HG02970 (cell line): ENCODE data around the gene NLGN4Y.

Experiments used
- ATAC-seq: cut with Tn5 transposase; IDR thresholded peaks from one replicate; pipeline ENCODE4 v1.9.1; 2021; ENCODE audit warnings: mild to moderate bottlenecking, moderate library complexity, moderate number of reproducible peaks; ENCODE audit not compliant: unreplicated experiment, low FRiP score

The NLGN4Y gene

DNA sequence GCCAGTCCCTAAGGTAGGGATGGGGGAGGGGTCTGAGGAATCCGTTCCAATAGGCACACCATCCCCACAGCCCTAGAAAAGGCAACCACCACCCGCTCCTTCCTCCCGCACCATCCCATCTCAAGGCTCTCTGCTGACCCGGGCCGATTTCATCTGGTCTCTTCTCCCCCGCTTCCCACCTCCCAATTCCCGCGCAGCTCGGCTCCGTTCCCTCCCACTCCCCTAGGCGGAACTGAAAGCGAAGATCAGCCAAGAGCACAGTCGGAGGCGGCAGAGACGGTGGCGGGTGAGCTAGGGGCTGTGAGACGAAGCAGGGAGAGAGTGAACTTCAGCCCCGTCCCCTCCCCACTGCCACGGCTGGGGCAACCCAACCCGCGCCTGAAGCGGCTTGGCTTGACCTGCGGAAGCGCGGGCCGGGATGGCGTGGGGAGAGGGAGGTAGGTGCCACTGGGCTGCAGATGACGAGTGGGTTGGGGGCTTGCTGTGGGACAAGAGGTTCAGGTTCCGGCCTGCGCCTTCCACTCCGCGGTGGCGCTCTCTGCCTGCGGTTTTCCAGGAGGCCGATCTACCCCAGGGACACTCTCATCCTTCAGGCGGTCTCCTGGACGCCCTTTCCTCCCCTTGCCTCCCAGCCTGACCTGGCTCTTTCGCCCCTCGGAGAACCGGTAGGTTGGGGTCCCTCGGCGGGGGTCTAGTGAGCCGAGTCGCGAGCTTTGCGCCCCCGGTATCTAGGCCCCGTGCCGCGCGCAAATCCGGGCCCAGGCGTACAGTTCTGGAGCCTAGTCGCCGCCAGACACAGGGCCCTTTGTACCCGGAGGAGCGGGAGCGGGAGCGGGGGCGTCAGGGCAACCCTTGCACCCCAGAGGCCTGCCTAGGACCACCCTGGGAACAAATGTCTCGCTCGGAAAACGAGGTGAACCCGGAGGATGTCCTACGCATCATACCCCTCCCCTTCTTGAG lies at the start of gene NLGN4Y:
Gene NLGN4Y, plus strand, starts transcription at position 258 of the 960 bp plus-strand sequence. CDS start 97,591 bp downstream, outside the sequence.
- no peak for ATAC-seq

DNA sequence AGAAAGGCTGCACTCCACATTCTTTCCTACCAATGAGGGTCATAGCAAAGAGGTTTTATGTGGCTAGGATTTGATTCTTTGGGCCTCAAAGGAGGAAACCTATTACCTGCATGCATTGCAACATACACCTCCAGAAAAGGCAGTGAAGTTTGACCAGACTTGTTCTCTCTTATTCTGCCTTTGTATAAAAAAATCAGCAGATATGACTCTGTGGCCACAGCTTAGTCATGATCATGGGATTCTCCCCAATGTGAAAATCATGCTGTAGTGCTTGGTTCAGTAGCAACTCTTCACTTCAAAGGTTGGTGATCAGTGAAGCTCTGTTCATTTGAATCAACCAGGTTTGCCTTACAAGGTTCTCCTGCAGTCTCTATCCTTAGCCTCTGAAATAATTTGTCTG lies 38.4 kb upstream of the NLGN4Y start:
- ATAC-seq: no peak

DNA sequence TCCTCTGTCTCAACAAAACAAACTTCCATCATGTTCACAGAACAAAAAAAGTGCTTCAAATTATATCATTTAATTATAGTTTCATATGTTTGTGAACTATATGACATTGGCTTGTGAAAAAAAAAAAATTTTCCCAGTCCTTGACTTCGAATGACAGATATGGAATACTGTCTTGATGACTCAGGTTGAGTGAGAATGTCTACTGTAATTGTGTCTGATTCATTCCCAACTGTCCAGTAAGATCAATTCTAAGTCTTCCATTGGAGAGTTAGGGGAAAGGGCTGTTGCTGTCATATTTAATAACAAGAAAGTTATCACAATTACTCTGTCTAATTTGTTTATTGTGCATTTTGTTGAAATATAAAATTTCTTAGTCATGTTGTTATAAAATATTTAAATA lies 34.1 kb upstream of the NLGN4Y start:
- ATAC-seq: no peak

DNA sequence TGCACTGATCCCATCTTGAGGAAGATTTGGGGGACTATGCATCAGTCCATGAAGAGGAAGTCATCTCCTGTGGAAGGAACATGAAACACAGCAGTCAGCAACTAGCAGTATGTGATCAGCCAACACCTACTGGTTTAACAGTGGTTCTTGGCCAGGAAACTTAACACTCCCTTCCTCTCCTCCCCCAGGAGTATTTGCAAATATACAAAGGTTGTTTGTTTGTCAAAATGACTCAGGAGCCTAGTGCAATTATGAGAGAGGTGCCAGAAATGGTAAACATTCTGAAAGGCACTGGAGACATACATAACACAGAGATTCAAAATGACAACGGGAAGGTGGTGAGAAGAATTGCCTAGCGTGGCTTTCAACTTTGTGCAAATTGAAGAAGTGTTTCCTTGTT lies 26.3 kb upstream of the NLGN4Y start:
- ATAC-seq: no peak

DNA sequence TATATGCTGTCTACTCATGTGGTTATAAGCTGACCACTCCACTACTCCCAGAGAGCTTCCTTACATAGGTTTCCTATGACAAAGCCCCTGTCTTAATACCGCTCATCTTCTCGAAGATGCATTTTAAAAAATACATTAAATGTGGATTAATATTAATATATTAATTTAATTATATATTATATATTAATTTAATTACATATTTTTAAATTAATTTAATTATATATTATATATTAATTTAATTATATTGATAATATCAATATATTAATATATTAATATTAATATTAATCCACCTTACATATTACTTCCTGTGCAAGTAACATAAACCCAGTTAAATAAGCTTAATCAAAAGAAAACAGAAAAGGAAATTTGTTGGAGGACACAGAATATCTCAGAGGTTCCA lies 19.7 kb upstream of the NLGN4Y start:
- ATAC-seq: no peak

DNA sequence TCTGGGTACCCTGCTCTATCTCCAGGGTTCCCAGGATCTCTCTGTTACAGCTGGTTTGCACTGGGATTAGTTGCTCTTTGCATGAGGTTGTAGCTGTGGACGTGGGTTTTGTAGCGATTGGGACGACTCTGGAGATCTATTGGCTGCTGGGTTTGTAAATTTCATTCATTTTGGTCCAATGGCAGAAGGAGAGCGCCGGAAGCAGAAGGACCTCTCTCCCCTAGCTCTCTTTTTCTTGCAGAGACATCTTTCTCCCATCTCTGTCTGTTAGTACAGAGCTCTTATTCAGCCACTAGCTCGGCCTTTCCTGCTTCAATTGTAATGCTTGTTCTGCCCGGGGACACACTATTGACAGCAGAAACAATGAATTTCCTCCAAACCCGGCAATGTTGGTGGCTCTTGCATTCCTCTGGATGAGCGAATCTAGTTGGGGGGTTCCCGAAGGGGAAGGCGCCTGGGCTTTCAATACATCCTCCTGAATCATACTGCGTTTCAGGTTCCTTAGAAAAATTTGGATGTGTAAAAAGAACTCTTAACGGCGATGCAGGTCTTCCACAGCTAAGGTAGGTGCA lies 1.9 kb upstream of the NLGN4Y start:
- no peak for ATAC-seq

DNA sequence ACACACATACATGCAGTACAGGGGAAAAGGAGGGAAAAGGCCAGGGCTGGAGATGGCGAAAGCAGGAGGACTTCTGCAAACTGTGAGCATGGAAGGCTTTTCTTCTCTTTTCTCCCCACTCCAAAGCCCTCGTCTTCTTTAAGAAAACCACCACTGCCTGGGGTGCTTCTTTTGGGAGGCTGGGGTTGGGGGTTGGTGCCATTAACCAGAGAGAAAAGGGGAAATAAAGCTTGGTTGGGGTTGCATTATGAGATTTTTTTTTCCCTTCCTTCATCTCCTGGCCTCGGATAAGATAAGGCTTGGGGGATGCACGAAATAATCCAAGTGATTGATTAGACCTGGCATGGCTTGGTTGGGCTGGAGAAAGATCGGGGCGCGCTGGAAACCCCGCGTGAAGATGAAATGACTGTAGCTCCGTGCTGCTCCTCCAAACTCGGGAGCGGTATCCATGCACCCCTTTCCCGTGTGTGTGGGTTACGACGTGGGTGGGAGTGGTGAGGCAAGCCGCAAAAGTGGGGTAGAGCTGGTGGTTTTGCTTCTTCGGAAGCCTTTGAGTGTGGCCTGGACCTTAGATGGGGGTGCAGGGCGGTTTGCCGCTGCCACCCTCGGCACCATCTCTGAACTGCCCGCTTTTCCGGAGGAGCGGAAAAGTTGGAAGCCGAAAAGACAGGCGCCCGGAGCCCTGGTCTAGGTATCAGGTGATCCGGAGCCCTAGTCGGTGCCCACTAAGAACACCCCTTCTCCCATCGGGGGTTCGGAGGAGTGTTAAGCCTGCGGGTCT lies 648 bp upstream of the NLGN4Y start:
- ATAC-seq: no peak

DNA sequence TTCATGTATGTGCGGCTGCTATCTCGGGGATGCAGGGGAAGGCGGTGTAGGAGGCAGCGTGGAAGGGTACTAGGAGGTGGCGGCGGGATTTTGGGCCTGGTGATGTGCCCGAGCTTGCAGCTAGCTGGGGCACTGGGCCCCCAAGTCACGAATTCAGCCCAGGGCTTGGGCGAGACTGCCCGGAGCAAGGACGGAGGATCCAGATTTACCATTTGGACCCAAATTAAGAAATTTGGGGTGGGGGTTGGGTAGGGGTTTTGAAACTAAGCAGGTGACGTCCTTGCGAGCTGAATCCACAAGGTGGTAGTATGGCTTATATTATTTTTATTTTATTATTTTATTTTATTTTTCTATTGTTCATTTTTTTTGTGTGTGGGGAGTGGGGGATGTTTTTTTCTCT lies 986 bp downstream of the NLGN4Y start:
- no peak for ATAC-seq

DNA sequence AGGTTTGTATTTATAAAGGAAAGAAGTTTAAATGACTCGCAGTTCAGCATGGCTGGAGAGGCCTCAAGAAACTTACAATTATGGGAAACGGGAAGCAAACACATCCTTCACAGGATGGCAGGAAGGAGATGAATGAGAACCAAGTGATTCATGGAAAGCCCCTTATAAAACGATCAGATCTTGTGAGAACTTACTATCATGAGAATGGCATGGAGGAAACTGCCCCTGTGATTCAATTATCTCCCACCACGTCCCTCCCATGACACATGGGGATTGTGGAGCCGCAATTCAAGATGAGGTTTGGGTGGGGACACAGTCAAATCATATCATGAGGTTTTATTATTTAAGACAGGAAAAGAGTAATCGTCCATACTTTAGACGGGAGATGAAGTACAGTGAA lies 4.0 kb downstream of the NLGN4Y start:
- ATAC-seq: no peak

DNA sequence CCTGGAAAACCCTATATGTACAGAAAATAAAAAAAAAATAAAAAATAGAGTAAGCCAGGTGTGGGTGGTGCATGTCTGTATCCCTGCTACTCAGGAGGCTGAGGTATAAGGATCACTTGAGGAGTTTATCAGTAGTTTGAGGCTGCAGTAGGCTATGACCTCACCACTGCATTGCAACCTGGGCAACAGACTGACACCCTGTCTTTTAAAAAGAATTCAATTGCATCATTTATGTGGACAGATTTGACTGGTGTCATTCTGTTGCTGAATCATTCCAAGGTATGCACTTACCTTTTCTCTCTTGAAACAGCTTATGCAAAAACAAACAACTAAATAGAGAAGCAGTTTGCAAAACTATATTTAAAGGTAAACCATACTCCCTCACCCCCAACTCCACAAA lies 12.4 kb downstream of the NLGN4Y start:
- no peak for ATAC-seq

DNA sequence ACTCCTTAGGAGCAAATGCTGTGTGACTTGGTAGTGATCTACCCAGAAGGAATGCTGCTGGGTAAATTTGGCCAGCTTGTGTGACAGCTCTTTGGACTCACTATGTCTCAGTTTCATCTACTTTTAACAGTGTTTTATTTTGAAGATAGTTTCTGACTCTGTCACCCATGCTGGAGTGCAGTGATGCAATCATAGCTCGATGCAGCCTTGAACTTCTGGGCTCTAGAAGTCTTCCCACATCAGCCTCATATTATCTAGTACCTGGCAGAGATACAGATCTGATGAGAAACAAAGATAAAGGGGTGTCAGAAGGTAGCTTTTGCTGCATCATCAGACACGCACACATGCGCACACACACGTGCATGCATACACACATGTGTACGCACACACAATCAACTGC lies 19.2 kb downstream of the NLGN4Y start:
- ATAC-seq: no peak

DNA sequence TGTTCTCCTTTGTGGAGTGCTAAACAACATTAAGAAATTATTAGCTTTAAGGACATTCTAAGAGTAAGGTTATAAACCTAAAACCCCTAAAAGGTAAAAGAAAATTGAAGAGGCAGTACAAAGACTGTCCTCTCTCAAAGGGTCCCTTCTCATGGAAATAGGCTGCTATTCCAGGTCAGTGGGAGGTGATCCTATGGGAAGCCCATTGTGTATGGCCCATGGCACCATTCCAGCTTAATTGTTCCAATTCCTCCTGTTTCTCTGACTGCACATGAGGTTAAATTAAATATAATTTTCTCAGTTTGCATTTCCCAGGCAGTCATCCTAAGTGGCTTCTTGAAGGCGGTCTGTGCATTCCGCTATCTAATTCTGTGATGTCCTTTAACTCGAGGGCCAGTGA lies 57.0 kb downstream of the NLGN4Y start:
- ATAC-seq: no peak

DNA sequence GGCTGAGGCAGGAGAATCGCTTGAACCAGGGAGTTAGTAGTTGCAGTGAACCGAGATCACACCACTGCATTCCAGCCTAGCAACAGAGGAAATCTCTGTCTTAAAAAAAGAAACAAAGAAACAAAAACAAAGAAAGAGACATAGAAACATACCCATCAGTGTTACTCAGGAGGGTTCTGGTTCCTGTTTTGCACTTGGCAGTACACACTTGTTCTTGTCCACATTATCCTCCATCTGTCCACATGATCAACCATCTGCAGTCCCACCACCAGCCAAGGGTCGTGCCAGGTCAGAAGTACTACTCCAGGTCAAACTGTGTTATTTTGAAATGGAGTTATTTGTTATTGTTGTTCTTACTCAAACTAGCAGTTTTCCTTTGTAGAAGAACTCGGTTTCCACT lies 62.4 kb downstream of the NLGN4Y start:
- ATAC-seq: no peak

DNA sequence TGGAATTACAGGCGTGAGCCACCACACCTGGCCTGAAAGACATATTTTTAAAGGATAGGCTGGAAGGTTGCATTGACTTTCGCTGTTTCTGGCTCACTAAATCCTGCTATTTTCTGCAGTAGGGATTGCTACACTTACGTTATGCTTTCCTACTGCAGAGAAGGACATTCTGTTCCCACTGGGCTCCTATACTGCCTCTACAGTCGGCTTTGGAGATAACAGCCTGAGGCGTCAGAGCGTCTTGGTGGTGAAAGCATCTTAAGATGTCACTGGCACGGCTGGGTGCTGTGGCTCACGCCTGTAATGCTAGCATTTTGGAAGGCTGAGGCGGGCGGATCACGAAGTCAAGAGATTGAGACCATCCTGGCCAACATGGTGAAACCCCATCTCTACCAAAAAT lies 77.0 kb downstream of the NLGN4Y start:
- ATAC-seq: no peak

DNA sequence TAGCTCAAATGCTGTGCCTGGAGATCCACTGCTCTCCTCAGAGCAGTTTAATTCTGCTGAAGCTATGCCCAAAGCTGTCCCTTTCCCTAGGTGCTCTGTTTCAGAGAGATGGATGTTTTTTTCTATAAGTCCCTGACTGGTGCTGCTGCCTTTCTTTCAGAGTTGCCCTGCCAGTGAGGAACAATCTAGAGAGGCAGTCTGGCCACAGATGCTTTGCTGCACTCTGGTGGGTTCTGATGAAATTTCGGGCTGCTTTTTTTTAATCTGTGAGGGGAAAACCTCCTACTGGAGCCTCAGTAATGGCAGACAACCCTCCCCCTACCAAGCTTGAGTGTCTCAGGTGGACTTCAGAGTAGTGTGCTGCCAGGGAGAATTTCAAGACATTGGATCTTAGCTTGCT lies 93.3 kb downstream of the NLGN4Y start:
- ATAC-seq: no peak

DNA sequence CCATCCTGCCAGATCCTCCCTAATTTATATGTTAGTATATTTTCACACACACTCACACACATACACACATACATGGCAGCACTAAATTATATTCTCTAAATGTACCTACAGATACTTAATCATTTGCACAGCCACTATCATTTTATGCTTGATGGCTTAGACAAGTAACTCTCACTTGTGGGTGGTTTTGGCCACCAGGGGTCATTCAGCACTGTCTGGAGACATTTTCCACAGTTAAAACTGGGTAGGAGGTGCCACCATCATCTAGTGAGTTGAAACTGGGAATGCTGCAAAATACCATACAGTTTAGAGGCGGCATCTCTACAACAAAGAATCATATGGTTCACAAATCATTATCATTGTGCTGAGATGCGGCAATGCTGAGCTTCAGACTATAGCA lies 94.2 kb downstream of the NLGN4Y start:
- ATAC-seq: no peak

DNA sequence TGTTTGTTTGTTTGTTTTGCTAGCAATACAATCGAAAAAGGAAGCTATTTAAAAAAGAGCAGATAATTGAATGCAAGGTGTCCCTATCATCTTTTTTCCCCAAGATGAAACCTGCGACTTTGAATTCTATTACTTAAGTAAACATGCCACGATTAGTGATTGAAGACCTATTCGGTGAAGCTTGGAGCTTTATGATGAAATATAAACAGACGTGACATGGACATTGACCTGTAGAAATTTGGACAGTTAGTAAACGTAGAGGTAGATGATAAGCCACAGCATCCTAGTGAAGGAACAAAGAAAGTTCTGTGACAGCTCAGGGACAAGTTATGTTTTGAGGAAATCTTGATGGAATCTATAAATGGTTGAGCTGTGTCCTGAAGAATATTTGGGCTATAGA lies 103.9 kb downstream of the NLGN4Y start:
- no peak for ATAC-seq

DNA sequence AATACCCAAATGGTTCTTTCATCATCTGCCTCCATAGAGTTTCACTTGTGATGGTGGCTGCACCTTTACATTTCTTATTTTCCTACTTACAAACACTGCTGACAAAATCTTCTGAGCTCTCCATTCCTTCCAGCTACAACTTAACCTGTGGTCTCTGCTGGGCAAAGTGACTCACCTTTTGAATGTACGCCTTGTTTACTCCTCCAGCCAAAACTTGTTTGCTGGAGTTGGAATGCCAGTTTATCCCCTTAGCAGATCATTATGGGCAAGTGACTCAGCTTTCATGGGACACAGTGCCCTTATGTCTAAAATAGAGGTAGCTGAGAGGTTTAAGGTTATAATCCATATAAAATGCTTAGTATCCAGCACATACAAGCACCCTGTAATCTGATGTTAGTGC lies 107.3 kb downstream of the NLGN4Y start:
- ATAC-seq: no peak

DNA sequence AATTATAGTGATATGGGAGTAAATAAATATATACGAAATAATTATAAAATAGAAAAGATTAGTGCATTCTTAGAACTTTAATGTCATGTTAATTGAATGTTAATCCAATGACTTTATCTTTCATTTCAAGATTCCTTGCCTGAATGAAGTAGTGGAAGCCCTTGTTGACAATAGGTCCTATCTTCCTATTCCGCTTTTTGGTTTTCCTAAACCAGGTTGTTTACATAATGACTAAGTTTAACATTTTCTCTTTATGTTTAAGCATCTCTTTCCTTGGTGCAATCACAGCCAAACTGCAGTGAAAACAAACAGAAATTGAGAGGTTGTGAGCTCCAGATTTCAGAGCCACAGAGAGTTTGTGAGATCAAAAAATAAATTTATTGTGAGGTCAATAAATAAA lies 109.4 kb downstream of the NLGN4Y start:
- no peak for ATAC-seq

DNA sequence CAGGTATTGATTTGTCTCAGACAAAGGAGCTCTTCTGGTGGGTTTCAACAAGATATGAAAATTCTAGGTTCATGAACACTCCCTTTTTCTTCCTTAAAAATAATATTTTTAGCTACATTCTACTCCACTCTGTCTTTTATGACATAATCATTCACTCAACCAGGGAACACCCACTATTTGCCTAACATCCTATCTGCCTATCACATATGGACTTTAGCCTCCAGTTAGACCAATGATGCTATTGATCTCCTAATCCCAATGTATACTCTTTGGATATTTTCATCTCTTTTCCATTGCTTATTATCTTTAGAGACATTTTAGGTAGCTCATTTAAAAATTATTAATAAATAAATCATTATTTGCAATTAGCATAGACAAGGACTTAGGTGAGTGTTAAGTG lies 110.6 kb downstream of the NLGN4Y start:
- no peak for ATAC-seq

DNA sequence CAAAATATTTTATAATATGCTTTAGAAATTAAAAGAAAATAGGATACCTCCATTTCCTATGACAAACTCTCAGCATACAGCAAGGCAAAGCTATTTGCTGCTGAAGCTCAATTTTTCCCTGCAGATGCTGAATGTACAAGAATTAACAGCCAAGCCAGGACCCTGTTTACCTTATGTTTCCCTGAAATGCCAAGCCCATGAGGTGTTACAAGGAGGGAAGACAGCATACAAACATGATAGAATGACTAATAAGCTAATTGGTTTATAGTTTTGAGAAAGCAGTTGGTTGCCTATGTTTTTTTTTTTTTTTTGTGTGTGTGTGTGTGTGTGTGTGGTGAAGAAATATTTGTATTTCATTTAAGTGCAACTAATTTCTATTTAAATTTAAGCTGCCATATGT lies 113.2 kb downstream of the NLGN4Y start:
- ATAC-seq: no peak
